Progenitor cell of endocrine pancreas (in vitro differentiated cells): Measurements from ENCODE around the gene CD247. TPM values are rescaled to one million over a fixed set of nuclear protein-coding genes. Genes with fewer than 3 reads are reported as not detected.
A peak's percentile ranks its signal among the peaks of the same experiment; 100 is the strongest.

Source experiments
- DNase-seq: peaks from one replicate; pipeline ENCODE4 v3.0.0; 2021; ENCODE audit warnings: low spot score; ENCODE audit not compliant: unreplicated experiment
- H3K27ac Mint-ChIP-seq: 2 replicates; pipeline ENCODE4 v1.8.0; 2021; ENCODE audit warnings: mild to moderate bottlenecking, moderate library complexity, mixed read lengths
- H3K27me3 Mint-ChIP-seq: 2 replicates; pipeline ENCODE4 v1.8.0; 2021; ENCODE audit warnings: mixed read lengths
- H3K36me3 Mint-ChIP-seq: 2 replicates; pipeline ENCODE4 v1.8.0; 2022; ENCODE audit warnings: mixed read lengths; ENCODE audit not compliant: insufficient read depth
- H3K4me1 Mint-ChIP-seq: 2 replicates; pipeline ENCODE4 v1.8.0; 2021; ENCODE audit warnings: low read depth, mixed read lengths
- H3K4me3 Mint-ChIP-seq: 2 replicates; pipeline ENCODE4 v1.8.0; 2021; ENCODE audit warnings: low read depth, mild to moderate bottlenecking, moderate library complexity, mixed read lengths
- H3K9me3 Mint-ChIP-seq: 2 replicates; pipeline ENCODE4 v1.8.0; 2021; ENCODE audit warnings: low read depth, mixed read lengths
- CTCF ChIP-seq: fragments of 200-600 bp; sonication (generic); IDR thresholded peaks from one replicate; pipeline ENCODE4 v1.5.0; 2021; ENCODE audit warnings: antibody characterized with exemption, mild to moderate bottlenecking; ENCODE audit not compliant: unreplicated experiment
- total RNA-seq: library from RNA; stranded (reverse); gene quantifications from 2 replicates; pipeline ENCODE4 v1.2.1, GENCODE V29; 2021

The CD247 gene
- total RNA-seq, 1 donor from 2014 or later = not detected

- Mint-ChIP-seq H3K27ac (no peak overlapping the region), H3K27me3 (no peaks in the 10 kb centered on the region), H3K9me3 (no peaks in the 10 kb centered on the region), H3K4me3 (no peak overlapping the region), H3K4me1 (peaks cover 11% of the 10 kb centered on the region), H3K36me3 (peaks cover 21% of the 10 kb centered on the region)
- no peak for TF ChIP-seq CTCF
- no peak for DNase-seq
These were observed 101.8 kb downstream of the CD247 start for GRCh38 chr1:167416506-167416905.

GRCh38 chr1:167413328-167413727 is 105.0 kb downstream of the CD247 start:
- Mint-ChIP-seq H3K4me1 (peaks cover 11% of the 10 kb centered on the region), H3K36me3 (peaks cover 26% of the 10 kb centered on the region), H3K4me3 (no peak overlapping the region), H3K9me3 (no peaks in the 10 kb centered on the region), H3K27me3 (no peaks in the 10 kb centered on the region), H3K27ac (no peak overlapping the region)
- no peak for TF ChIP-seq CTCF
- no peak for DNase-seq

- Mint-ChIP-seq H3K27ac (no peak overlapping the region), H3K36me3 (peaks cover 25% of the 10 kb centered on the region), H3K4me3 (no peak overlapping the region), H3K9me3 (no peaks in the 10 kb centered on the region), H3K27me3 (no peaks in the 10 kb centered on the region), H3K4me1 (peaks cover 8% of the 10 kb centered on the region)
- no peak for DNase-seq
- TF ChIP-seq CTCF = no peak
These were observed 105.4 kb downstream of the CD247 start for GRCh38 chr1:167412920-167413319.

DNA sequence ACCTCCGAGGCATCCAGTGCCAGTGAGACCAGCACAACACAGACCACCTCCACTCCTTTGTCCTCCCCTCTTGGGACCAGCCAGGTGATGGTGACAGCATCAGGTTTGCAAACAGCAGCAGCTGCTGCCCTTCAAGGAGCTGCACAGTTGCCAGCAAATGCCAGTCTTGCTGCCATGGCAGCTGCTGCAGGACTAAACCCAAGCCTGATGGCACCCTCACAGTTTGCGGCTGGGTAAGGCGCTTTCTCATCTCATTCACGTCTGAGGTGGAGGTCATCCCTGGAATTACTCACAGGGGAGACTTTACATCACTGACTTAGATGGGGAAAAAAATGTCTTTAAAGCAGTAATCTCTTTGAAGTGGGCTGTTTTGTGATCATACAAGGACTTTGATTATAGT is 106.3 kb downstream of the CD247 start:
- no peak overlapping the region for H3K27ac Mint-ChIP-seq
- TF ChIP-seq CTCF = no peak
- H3K4me3 Mint-ChIP-seq = no peak overlapping the region
- H3K36me3 Mint-ChIP-seq = peaks cover 25% of the 10 kb centered on the region
- no peak for DNase-seq
- no peaks in the 10 kb centered on the region for H3K27me3 Mint-ChIP-seq
- no peaks in the 10 kb centered on the region for H3K9me3 Mint-ChIP-seq
- H3K4me1 Mint-ChIP-seq = peaks cover 6% of the 10 kb centered on the region

DNA sequence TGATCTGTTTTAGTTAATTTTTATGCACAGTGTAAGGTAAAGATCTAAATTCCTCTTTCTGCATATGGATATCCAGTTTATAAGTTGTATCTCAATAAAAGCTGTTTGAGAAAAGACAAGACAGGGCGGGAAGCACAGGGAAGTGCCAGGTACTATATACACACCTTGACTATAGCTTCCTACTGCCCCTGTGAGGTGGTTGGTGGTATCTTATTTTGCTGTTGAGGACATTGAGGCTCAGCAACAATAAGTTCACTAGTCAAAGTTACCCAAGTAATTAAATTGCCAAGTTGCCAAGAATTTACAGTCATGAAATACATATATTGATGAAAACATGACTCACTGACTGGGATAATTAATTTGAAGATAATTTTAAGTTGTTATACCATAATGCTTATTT is 109.1 kb downstream of the CD247 start:
- no peaks in the 10 kb centered on the region for H3K9me3 Mint-ChIP-seq
- peak overlapping the region; percentile 8 for H3K27ac Mint-ChIP-seq
- peaks cover 23% of the 10 kb centered on the region for H3K36me3 Mint-ChIP-seq
- H3K4me1 Mint-ChIP-seq = no peaks in the 10 kb centered on the region
- no peak for DNase-seq
- TF ChIP-seq CTCF = peak; percentile 33
- H3K4me3 Mint-ChIP-seq = no peak overlapping the region
- H3K27me3 Mint-ChIP-seq = no peaks in the 10 kb centered on the region
